GM12874 (cell line): Measurements from ENCODE around the gene TNMD.

ENCODE experiments used
- CTCF ChIP-seq: IDR thresholded peaks from 2 replicates; pipeline ENCODE4 v1.5.1; 2011; ENCODE audit warnings: low read depth, mild to moderate bottlenecking, control low read depth, low read length, moderate library complexity; ENCODE audit not compliant: insufficient read depth

Gene TNMD

DNA sequence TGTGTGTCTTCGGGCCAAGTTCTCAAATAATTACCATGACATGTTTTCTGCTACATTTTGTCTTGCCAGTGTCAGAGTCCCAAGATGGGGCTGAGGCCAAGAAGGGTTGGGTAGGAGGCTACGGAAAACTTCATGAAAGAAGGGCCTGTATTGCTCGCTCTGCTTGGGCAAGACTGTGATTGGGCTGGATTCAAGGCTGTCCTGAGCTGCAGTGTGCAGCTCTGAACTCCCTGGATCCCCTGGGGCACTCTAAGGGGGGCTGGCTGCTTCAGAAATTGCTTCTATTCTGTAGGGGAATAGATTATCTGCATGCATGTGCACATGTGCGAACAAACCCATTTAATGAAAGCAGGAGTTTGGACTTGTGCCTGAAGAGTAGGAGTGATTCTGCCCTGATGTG is 38.3 kb downstream of the TNMD start:
- TF ChIP-seq CTCF, result no peak

DNA sequence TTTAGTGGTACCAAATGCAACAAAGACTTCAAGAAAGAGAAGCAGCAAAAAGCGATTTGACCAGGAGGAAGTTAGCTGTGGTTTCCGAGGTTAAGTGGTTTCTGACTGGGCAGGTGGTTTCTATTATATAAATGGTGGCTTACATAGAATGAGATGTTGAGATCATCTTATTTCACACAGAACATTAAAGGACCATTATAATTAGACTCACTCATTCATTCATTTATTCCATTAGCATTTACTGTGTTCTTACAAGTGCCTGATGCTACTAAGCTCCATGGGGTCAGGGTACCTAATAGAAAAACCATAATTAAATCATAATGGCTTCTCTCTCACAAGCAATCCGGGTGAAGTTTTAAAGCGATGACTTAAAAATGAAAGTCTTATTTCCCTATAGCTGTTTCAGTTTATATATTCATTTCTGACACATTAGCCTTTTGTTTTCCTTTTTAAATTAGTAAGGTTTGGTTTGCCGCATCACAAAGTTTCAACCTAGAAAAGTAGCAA is 41.3 kb downstream of the TNMD start:
- TF ChIP-seq CTCF, result no peak

DNA sequence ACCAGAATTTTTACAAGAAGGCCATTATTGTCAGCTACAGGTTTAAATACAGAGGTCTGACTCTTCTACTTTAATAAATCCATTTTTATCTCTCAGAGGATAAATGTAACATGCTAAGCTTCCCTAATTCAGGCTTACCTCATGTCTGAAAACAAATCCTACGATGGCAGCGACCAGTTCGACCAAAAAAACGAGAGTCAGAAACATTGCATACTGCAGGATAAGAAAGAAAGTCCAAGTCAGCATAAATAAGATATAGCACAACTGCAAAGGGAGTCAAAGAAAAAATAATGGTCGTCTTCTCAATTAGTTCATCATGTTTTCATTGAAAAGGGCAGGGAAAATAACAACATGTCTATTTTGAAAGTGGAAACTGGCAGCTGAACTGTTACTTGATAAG is 50.3 kb downstream of the TNMD start:
- no peak for TF ChIP-seq CTCF

- no peak for TF ChIP-seq CTCF
Measured at GRCh38 chrX:100635989-100636320, 51.2 kb downstream of the TNMD start.

DNA sequence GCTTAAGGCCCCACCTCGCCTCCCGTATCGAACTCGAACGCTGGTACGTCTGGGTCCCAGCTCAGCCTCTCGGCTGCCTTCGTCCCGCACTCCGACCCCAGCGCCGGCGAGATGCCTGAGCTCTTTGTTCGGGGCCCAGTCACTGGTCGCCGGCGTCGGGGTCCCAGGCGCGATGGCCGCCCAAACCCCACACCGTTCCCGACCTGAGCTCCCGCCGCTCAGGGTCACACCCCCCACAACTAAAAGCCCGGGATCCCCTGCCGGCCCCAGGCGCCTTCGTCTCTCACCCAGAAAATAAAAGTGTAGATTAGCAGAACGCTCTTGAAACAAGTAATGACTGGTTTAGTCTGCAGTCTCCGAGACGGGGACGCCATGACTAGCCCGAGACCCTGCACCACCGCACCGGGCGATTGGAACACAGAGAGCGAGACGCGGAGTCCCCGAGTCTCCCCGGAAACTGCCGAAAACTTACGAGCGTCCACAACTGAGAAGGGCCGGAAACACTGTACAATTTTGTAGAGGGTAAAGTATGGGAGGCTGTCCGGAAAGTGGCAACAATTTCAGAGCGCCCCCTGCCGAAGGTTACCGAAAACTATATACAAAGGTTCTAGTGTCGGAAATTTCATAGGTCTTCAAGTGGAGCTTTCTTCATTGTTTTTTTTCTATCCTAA is 51.7 kb downstream of the TNMD start, which contains the start of gene TSPAN6:
TSPAN6 (minus strand) TSS at position 486 of the 671 bp plus-strand sequence; CDS start at position 374, 112 bp downstream.
- no peak for TF ChIP-seq CTCF

DNA sequence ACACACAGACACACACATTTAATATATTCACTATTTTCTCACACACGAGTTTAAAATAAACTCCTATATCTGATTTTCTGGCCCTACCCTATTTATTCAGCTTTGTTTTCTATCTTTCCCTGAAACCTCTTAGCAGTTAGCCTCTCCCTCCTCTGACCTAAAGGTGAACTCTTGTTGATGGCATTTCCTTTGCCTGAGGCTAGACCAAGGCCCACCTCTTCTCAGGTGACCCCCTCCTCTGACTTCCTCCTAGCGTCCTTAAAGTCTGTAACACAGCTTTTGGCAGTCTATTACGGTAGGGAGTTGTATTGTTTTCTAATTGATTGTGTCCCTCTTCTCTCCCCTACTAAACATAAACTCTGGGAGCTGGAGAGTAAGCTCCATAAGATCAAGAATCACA is 57.6 kb downstream of the TNMD start:
- TF ChIP-seq CTCF, result no peak

GRCh38 chrX:100643212-100643611 is 58.5 kb downstream of the TNMD start:
- TF ChIP-seq CTCF, result no peak
